Smooth muscle cell (in vitro differentiated cells): ENCODE results near the gene GALNT10. TPM values are rescaled to one million over a fixed set of nuclear protein-coding genes. Genes with fewer than 3 reads are reported as not detected.

Source experiments
- DNase-seq: peaks from one replicate; lab custom pipeline; 2025; ENCODE audit not compliant: unreplicated experiment; lab: John Stamatoyannopoulos, UW
- H2AFZ ChIP-seq: fragments of 200-600 bp; sonication (generic); 2 replicates; pipeline ENCODE4 v1.6.0; 2016; ENCODE audit warnings: antibody characterized with exemption, low read depth, mild to moderate bottlenecking
- H3F3A ChIP-seq: fragments of 200-600 bp; sonication (generic); 2 replicates; pipeline ENCODE4 v1.6.0; 2017; ENCODE audit warnings: antibody characterized with exemption, low read depth
- H3K27ac ChIP-seq: fragments of 200-600 bp; sonication (generic); 2 replicates; pipeline ENCODE4 v1.5.1; 2016; ENCODE audit warnings: low read depth, mild to moderate bottlenecking
- H3K27me3 ChIP-seq: fragments of 200-600 bp; sonication (generic); 2 replicates; pipeline ENCODE4 v1.6.1; 2016; ENCODE audit warnings: low read depth, mild to moderate bottlenecking
- H3K36me3 ChIP-seq: fragments of 200-600 bp; sonication (generic); 2 replicates; pipeline ENCODE4 v1.5.1; 2016; ENCODE audit warnings: low read depth
- H3K4me1 ChIP-seq: fragments of 200-600 bp; sonication (generic); 2 replicates; pipeline ENCODE4 v1.5.1; 2016; ENCODE audit warnings: low read depth
- H3K4me2 ChIP-seq: fragments of 200-600 bp; sonication (generic); 2 replicates; pipeline ENCODE4 v1.6.0; 2016; ENCODE audit warnings: mild to moderate bottlenecking
- H3K4me3 ChIP-seq: fragments of 200-600 bp; sonication (generic); 2 replicates; pipeline ENCODE4 v1.5.1; 2016; ENCODE audit warnings: mild to moderate bottlenecking
- H3K79me2 ChIP-seq: fragments of 200-600 bp; sonication (generic); 2 replicates; pipeline ENCODE4 v1.6.0; 2016; ENCODE audit warnings: low read depth, mild to moderate bottlenecking
- H3K9ac ChIP-seq: fragments of 200-600 bp; sonication (generic); 2 replicates; pipeline ENCODE4 v1.6.0; 2016; ENCODE audit warnings: low read depth
- H3K9me3 ChIP-seq: fragments of 200-600 bp; sonication (generic); replicated peaks from 2 replicates; pipeline ENCODE4 v1.5.1; 2016; ENCODE audit warnings: low read depth
- H4K20me1 ChIP-seq: fragments of 200-600 bp; sonication (generic); 2 replicates; pipeline ENCODE4 v1.6.0; 2016; ENCODE audit warnings: low read depth
- WGBS: methylation state at CpG from one replicate; pipeline ENCODE4 v1.1.7; 2016; ENCODE audit warnings: low lambda C conversion rate; 5-methylcytosine and 5-hydroxymethylcytosine counted together
- polyA plus RNA-seq: library from polyadenylated mRNA; unstranded; fragments of >200 nt; fragmentation: Nextera tagmentation; extraction: Ambion mirVana; gene quantifications from 2 replicates; pipeline ENCODE4 v1.2.1, GENCODE V29; 2016
- total RNA-seq: library from RNA; depleted of rRNA; stranded (reverse); fragments of >200 nt; gene quantifications from 2 replicates; pipeline ENCODE4 v1.2.3, GENCODE V29; 2014
- TF ChIP-seq, protein P1 (sequence below): fragments of 200-600 bp; sonication (generic); IDR thresholded peaks from 2 replicates; pipeline ENCODE4 v1.5.1; 2017; ENCODE audit warnings: borderline replicate concordance, mild to moderate bottlenecking, antibody characterized with exemption; ENCODE audit not compliant: insufficient read depth, poor library complexity, severe bottlenecking

GALNT10 gene
- total and polyA plus RNA-seq, 2 experiments from 2014 or later: 23.6 to 24.6 TPM

DNA sequence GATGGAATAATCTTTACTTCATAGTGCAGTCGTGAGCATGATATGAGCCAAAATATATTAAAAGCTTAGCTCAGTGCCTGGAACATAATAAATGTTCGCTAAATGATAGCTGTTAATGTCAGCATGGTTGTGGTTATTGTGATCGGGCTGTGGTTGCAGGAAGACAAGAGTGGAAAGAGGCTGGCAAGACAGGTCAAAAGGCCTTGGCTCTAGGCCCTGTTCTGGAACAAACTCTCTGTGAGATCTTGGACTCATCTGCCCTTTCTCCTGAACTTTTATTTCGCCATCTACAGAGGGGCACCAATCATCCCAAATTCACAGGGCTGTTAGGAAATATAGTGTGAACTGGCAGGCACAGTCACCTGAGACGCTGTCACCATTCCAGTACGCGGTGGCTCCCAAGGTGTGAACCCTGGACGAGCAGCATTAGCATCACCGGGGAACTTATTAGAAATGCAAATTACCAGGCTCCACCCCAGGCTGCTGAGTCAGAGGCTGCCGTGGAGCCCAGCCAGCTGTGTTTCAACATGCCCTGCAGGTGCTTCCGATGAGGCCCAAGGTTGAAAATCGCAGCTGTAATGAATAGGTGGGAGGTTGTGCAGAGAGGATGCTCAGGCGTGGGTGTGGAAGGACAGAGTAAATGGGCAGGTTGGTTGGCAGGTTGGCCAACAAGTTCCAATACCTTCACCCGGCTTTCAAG, 205.0 kb downstream of the GALNT10 start:
- no peak overlapping the region for H3K4me2 ChIP-seq
- H3K36me3 ChIP-seq: no peaks in the 10 kb centered on the region
- no peak for DNase-seq
- H3F3A ChIP-seq: no peaks in the 10 kb centered on the region
- no peaks in the 10 kb centered on the region for H3K4me1 ChIP-seq
- H3K27me3 ChIP-seq: no peaks in the 10 kb centered on the region
- no peak overlapping the region for H3K9ac ChIP-seq
- WGBS: 64% methylated on average over 14 of the region's 14 CpGs
- TF ChIP-seq, protein P1, sequence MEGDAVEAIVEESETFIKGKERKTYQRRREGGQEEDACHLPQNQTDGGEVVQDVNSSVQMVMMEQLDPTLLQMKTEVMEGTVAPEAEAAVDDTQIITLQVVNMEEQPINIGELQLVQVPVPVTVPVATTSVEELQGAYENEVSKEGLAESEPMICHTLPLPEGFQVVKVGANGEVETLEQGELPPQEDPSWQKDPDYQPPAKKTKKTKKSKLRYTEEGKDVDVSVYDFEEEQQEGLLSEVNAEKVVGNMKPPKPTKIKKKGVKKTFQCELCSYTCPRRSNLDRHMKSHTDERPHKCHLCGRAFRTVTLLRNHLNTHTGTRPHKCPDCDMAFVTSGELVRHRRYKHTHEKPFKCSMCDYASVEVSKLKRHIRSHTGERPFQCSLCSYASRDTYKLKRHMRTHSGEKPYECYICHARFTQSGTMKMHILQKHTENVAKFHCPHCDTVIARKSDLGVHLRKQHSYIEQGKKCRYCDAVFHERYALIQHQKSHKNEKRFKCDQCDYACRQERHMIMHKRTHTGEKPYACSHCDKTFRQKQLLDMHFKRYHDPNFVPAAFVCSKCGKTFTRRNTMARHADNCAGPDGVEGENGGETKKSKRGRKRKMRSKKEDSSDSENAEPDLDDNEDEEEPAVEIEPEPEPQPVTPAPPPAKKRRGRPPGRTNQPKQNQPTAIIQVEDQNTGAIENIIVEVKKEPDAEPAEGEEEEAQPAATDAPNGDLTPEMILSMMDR: no peak
- no peak overlapping the region for H3K27ac ChIP-seq
- H3K9me3 ChIP-seq: no peaks in the 10 kb centered on the region
- no peak overlapping the region for H2AFZ ChIP-seq
- no peak overlapping the region for H3K4me3 ChIP-seq
- no peaks in the 10 kb centered on the region for H4K20me1 ChIP-seq
- H3K79me2 ChIP-seq: no peaks in the 10 kb centered on the region

DNA sequence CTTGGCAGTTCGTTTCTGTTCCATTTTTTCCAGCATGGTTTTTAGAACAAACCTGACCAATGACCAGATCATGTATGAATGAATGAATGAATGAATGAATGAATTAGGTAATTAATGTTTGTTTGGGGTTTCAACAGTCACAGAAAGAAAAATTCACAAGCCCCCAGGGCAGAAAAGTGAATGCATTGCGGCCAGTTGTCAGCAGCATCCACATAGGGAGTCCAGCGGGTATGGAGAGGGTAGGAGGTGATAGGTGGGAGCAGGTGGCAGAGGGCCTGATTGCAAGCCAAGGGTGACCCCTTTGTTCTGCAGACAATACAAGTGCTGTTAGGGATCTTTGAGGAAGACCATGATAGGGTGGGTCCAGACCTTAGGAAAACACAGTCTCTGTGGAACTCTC, 205.6 kb downstream of the GALNT10 start:
- no peak for DNase-seq
- Histone ChIP-seq H2AFZ (no peak overlapping the region), H3K27me3 (no peaks in the 10 kb centered on the region), H4K20me1 (no peaks in the 10 kb centered on the region), H3K27ac (no peak overlapping the region), H3K4me3 (no peak overlapping the region), H3K9ac (no peak overlapping the region), H3F3A (no peaks in the 10 kb centered on the region), H3K9me3 (no peaks in the 10 kb centered on the region), H3K4me2 (no peak overlapping the region), H3K4me1 (no peaks in the 10 kb centered on the region), H3K79me2 (no peaks in the 10 kb centered on the region), H3K36me3 (no peaks in the 10 kb centered on the region)
- 81% methylated on average over 3 of the region's 3 CpGs for WGBS
- TF ChIP-seq, protein P1: no peak

DNA sequence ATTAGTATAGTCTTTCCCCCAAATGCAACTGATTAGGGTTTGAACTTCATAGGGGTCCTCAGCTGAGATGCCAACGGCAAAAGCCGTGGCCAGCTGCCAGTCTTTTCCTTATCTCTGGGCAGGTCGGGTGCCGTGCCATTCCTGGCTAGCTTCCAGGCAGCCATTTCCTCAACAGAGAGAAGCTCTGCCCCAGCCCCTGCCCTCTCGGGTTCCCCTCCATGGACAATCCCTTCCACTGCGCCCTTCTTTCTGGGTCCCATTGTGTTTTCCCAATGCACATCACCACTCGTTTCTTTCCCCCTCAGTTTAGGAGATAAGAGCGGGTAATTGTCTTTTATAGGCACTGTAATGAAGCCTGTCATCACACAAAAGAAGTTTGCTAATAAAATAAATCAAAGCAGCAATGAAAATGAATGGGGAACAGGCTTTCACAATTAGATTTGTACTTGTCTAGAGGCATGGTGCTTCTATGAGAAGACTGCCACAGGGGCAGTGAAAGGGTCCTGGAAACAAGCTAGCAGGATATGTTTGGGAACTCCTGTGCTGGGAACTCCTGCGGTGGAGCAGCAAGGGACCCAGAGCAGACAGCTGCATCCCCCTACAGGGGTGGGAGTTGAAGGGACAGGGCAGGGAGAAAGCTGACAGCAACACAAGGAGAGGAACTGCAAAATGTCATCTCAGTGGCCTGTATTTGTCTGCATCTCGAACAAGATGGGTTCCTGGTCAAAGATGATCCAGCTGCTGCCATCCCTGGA, 207.3 kb downstream of the GALNT10 start:
- no peak overlapping the region for H3K27ac ChIP-seq
- H3K9me3 ChIP-seq: no peaks in the 10 kb centered on the region
- WGBS: 84% methylated on average over 10 of the region's 10 CpGs
- no peaks in the 10 kb centered on the region for H3K4me1 ChIP-seq
- H3K79me2 ChIP-seq: no peaks in the 10 kb centered on the region
- TF ChIP-seq, protein P1: no peak
- DNase-seq: no peak
- no peaks in the 10 kb centered on the region for H3K27me3 ChIP-seq
- H2AFZ ChIP-seq: no peak overlapping the region
- H3F3A ChIP-seq: no peaks in the 10 kb centered on the region
- no peaks in the 10 kb centered on the region for H4K20me1 ChIP-seq
- H3K36me3 ChIP-seq: no peaks in the 10 kb centered on the region
- H3K9ac ChIP-seq: no peak overlapping the region
- H3K4me3 ChIP-seq: no peak overlapping the region
- no peak overlapping the region for H3K4me2 ChIP-seq

DNA sequence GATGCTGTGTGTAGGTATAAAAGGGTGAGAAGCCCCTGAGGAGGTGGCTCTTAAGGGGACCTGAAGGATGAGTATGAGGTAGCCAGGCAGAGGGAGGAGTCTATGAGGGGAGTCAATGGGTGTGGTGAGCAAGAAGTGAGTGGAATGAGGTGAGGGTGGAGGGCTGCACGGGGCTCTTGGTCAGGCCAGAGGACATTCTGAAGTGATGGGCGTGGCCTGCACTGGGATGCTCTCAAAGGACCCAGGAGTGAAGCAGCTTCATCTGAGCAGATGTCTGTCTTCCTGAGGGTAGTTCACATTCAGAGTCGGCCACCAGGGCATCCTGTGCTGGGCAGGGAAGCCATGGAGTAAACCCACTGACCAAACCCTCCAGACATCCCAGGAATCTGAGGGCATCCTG, 210.1 kb downstream of the GALNT10 start:
- H3K4me3 ChIP-seq: no peak overlapping the region
- no peak overlapping the region for H3K9ac ChIP-seq
- WGBS: 82% methylated on average over 3 of the region's 3 CpGs
- H2AFZ ChIP-seq: no peak overlapping the region
- no peaks in the 10 kb centered on the region for H3F3A ChIP-seq
- H3K36me3 ChIP-seq: no peaks in the 10 kb centered on the region
- DNase-seq: no peak
- TF ChIP-seq, protein P1: no peak
- H3K9me3 ChIP-seq: no peaks in the 10 kb centered on the region
- no peaks in the 10 kb centered on the region for H4K20me1 ChIP-seq
- H3K79me2 ChIP-seq: no peaks in the 10 kb centered on the region
- peaks cover 10% of the 10 kb centered on the region for H3K4me1 ChIP-seq
- H3K27ac ChIP-seq: no peak overlapping the region
- no peaks in the 10 kb centered on the region for H3K27me3 ChIP-seq
- no peak overlapping the region for H3K4me2 ChIP-seq
